Uterus (tissue), 2 donors: ENCODE results near the gene DDX23.

ENCODE experiments used
- POLR2A ChIP-seq, 2 donors: fragments of 450-650 bp; IDR thresholded peaks; one replicate each; pipeline ENCODE4 v1.6.1; 2016; ENCODE audit warnings: antibody characterized with exemption in 2 of 2, mild to moderate bottlenecking in 1 of 2, moderate library complexity in 1 of 2
- TF ChIP-seq, protein P1 (sequence below), 4 experiments: fragments of 200-600 bp in 2 of 4; fragments of 450-650 bp in 2 of 4; sonication (generic) in 2 of 4; IDR thresholded peaks; one replicate each; pipeline ENCODE4 v1.5.1; 2016 to 2019; ENCODE audit warnings: antibody characterized with exemption in 4 of 4, mild to moderate bottlenecking in 2 of 4, moderate library complexity in 1 of 4

DNA sequence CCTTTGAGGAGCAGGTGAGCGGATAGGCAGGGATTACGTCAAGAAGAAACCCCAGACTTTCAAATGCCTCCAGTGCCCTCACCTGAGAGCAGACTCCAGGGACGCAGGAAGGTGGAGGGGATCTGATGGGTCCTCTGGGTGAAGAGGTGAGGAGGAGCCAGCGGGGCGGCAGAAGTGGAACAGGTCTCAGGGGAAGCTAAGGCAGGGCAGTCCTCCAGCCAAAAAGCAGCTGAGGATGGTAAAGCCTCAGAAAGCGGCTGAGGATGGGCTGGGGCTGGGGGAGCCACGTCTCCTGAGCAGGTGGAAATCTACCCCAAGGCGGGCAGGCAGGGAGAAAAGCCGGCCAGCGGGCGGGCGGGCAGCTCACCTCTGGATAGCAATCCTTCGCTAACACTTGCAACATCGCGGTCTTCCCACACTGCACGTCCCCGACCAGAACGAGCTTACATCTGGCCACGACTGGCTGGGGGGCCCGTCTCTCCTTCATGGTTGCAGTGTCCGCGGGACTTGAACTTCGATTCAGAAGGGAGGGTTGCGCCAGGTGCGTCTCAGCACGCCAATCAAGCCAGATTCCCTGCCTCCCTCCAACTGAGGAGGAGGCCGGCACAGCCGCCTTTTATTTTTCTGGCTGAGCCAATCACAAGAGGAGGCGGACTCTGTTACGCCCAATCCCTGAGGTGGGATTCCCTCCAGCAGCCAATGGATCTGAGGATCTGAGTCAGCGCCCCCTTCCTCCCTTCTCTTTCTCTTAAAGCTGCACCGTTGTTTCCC is 13.5 kb upstream of the DDX23 start, which contains the start of gene RND1:
- TF ChIP-seq POLR2A (IDR thresholded peaks at IDR 0.05), result peak; percentile 91 to 99
- TF ChIP-seq, protein P1, sequence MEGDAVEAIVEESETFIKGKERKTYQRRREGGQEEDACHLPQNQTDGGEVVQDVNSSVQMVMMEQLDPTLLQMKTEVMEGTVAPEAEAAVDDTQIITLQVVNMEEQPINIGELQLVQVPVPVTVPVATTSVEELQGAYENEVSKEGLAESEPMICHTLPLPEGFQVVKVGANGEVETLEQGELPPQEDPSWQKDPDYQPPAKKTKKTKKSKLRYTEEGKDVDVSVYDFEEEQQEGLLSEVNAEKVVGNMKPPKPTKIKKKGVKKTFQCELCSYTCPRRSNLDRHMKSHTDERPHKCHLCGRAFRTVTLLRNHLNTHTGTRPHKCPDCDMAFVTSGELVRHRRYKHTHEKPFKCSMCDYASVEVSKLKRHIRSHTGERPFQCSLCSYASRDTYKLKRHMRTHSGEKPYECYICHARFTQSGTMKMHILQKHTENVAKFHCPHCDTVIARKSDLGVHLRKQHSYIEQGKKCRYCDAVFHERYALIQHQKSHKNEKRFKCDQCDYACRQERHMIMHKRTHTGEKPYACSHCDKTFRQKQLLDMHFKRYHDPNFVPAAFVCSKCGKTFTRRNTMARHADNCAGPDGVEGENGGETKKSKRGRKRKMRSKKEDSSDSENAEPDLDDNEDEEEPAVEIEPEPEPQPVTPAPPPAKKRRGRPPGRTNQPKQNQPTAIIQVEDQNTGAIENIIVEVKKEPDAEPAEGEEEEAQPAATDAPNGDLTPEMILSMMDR (IDR thresholded peaks at IDR 0.05), result peak in 2 of 4 experiments; percentile 7 to 26
